WTC11 (cell line): ENCODE data around the gene PTPRG.

Experiments used
- MAX ChIP-seq: sonication (generic); formaldehyde crosslinking; IDR thresholded peaks from 2 replicates; pipeline ENCODE4 v1.8.0; 2022; ENCODE audit warnings: mild to moderate bottlenecking, missing genetic modification reagents
- NFYB ChIP-seq: sonication (generic); formaldehyde crosslinking; conservative IDR thresholded peaks from 2 replicates; pipeline ENCODE4 v1.8.0; 2022; ENCODE audit warnings: low read depth, missing genetic modification reagents
- TP53 ChIP-seq: sonication (generic); formaldehyde crosslinking; IDR thresholded peaks from 2 replicates; pipeline ENCODE4 v1.8.1; 2023; ENCODE audit warnings: mild to moderate bottlenecking, missing genetic modification reagents
- TF ChIP-seq, protein P1 (sequence below): sonication (generic); formaldehyde crosslinking; IDR thresholded peaks from 2 replicates; pipeline ENCODE4 v1.8.0; 2023; ENCODE audit warnings: missing genetic modification reagents
- TF ChIP-seq, protein P2 (sequence below): fragments of 200-600 bp; IDR thresholded peaks from 2 replicates; pipeline ENCODE4 v1.8.0; 2022; ENCODE audit warnings: antibody characterized with exemption

DNA sequence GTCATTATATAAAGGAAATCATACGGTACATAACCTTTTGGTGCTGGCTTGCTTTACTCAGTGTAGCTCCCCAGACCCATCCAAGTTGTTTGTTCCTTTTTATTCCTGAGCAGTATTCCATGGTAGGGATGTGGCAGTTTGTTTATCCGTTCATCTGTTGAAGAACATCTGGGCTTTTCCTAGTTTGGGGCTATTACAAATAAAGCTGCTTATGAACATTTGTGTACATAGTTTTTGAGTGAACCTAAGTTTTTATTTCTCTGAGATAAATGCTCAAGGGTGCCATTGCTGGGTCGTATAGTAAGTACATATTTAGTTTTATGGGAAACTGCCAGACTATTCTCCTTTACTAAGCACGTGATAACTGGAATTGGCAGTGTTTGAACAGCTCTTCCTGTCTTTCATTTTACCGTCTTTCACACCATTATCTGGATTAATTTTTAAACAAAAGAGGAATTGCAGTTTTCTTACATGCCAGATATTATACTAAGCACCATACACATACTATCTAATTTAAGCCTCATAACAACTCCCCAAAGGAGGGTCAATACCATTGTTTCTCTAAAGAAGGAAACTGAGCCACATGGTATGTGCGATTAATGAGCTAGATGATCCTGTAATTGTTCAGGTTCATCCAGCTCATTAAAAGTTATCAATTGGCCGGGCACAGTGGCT, 85.6 kb downstream of the PTPRG start:
- TF ChIP-seq NFYB (CRISPR knock-in tag), result no peak
- no peak for TF ChIP-seq TP53 (CRISPR knock-in tag)
- no peak for TF ChIP-seq MAX (CRISPR knock-in tag)
- TF ChIP-seq, protein P1, sequence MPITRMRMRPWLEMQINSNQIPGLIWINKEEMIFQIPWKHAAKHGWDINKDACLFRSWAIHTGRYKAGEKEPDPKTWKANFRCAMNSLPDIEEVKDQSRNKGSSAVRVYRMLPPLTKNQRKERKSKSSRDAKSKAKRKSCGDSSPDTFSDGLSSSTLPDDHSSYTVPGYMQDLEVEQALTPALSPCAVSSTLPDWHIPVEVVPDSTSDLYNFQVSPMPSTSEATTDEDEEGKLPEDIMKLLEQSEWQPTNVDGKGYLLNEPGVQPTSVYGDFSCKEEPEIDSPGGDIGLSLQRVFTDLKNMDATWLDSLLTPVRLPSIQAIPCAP (CRISPR knock-in tag), result no peak
- TF ChIP-seq, protein P2, sequence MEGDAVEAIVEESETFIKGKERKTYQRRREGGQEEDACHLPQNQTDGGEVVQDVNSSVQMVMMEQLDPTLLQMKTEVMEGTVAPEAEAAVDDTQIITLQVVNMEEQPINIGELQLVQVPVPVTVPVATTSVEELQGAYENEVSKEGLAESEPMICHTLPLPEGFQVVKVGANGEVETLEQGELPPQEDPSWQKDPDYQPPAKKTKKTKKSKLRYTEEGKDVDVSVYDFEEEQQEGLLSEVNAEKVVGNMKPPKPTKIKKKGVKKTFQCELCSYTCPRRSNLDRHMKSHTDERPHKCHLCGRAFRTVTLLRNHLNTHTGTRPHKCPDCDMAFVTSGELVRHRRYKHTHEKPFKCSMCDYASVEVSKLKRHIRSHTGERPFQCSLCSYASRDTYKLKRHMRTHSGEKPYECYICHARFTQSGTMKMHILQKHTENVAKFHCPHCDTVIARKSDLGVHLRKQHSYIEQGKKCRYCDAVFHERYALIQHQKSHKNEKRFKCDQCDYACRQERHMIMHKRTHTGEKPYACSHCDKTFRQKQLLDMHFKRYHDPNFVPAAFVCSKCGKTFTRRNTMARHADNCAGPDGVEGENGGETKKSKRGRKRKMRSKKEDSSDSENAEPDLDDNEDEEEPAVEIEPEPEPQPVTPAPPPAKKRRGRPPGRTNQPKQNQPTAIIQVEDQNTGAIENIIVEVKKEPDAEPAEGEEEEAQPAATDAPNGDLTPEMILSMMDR, result no peak
